HepG2 (cell line): ENCODE data around the gene DPP8. TPM values are rescaled to one million over a fixed set of nuclear protein-coding genes. Genes with fewer than 3 reads are reported as not detected.

ENCODE experiments used
- ATAC-seq: fragments of 200-7000 bp; cut with Tn5 transposase; 3 replicates; pipeline ENCODE4 v1.9.1; 2020; ENCODE audit warnings: mild to moderate bottlenecking, moderate library complexity
- BruUV-seq: library from RNA; stranded (reverse); fragments of 400-500 nt; replicated peaks from 2 replicates; lab custom pipeline; 2021; lab: Mats Ljungman, UMichigan
- CTCF ChIA-PET: fragments of 300-600 bp; formaldehyde crosslinking; extraction: SDS; loops from one replicate; lab custom pipeline; 2021; ENCODE audit warnings: low total read pairs, inconsistent platforms, low intra/inter-chr PET ratio; lab: Yijun Ruan, JAX
- POLR2A ChIA-PET: fragments of 350-600 bp; sonication (Branson Sonifier 250); formaldehyde crosslinking; loops from one replicate; lab custom pipeline; 2020; ENCODE audit warnings: antibody characterized with exemption, inconsistent platforms; lab: Yijun Ruan, JAX
- DNase-seq: peaks from one replicate; pipeline ENCODE4 v3.0.0-alpha.2; 2015; ENCODE audit warnings: low spot score
- FAIRE-seq: peaks from 3 replicates; lab custom pipeline; 2011; peaks lifted over from hg19 to GRCh38; lab: Jason Lieb, UNC
- H2AFZ ChIP-seq: one replicate; pipeline ENCODE4 v1.6.1; 2011; ENCODE audit warnings: low read length, inconsistent platforms
- H3K27ac ChIP-seq: fragments of 300-600 bp; 3 replicates; pipeline ENCODE4 v1.8.0; 2011; ENCODE audit warnings: mixed run types, mild to moderate bottlenecking, mixed read lengths, low read length, inconsistent platforms; ENCODE audit not compliant: insufficient read depth; ENCODE audit errors: extremely low read length
- H3K27me3 ChIP-seq, 2 experiments: fragments of 200-600 bp in 1 of 2; 2 replicates in 1 of 2; 3 replicates in 1 of 2; pipeline versions ENCODE4 v1.6.0 to v1.8.0; 2011; ENCODE audit warnings: low read length in 2 of 2, mild to moderate bottlenecking in 2 of 2, moderate library complexity in 2 of 2, inconsistent platforms in 1 of 2; ENCODE audit not compliant: insufficient read depth in 2 of 2, control insufficient read depth in 1 of 2
- H3K36me3 ChIP-seq, 2 experiments: fragments of 200-600 bp in 1 of 2; replicated peaks in 1 of 2; 2 replicates in 1 of 2; 3 replicates in 1 of 2; pipeline versions ENCODE4 v1.5.1 to v1.8.0; 2011; ENCODE audit warnings: low read length in 2 of 2, inconsistent platforms in 1 of 2; ENCODE audit not compliant: insufficient read depth in 2 of 2, control insufficient read depth in 1 of 2
- H3K4me1 ChIP-seq: 2 replicates; pipeline ENCODE4 v1.5.1; 2012; ENCODE audit warnings: low read length, inconsistent platforms; ENCODE audit not compliant: insufficient read depth
- H3K4me2 ChIP-seq: 2 replicates; pipeline ENCODE4 v1.6.0; 2011; ENCODE audit warnings: low read depth, low read length, inconsistent platforms
- H3K4me3 ChIP-seq, 3 experiments: fragments of 200-600 bp in 1 of 3; sonication (generic), shearing (Covaris generic) in 1 of 3; replicated peaks in 1 of 3; 2 replicates each; pipeline ENCODE4 v1.5.1; 2011 to 2016; ENCODE audit warnings: low read length in 3 of 3, inconsistent platforms in 2 of 3, low read depth in 2 of 3, mild to moderate bottlenecking in 2 of 3, control low read depth in 1 of 3, mixed read lengths in 1 of 3; ENCODE audit not compliant: insufficient read depth in 1 of 3
- H3K79me2 ChIP-seq: one replicate; pipeline ENCODE4 v1.6.1; 2011; ENCODE audit warnings: low read length, inconsistent platforms; ENCODE audit not compliant: insufficient read depth
- H3K9ac ChIP-seq: 2 replicates; pipeline ENCODE4 v1.6.0; 2011; ENCODE audit warnings: mild to moderate bottlenecking, low read depth, low read length, inconsistent platforms; ENCODE audit not compliant: insufficient read depth
- H3K9me3 ChIP-seq: 2 replicates; pipeline ENCODE4 v1.5.1; 2012; ENCODE audit warnings: mild to moderate bottlenecking, low read length
- H4K20me1 ChIP-seq: 2 replicates; pipeline ENCODE4 v1.6.0; 2011; ENCODE audit warnings: inconsistent platforms, mild to moderate bottlenecking, low read length, moderate library complexity; ENCODE audit not compliant: insufficient read depth
- ADNP ChIP-seq: sonication (generic); formaldehyde crosslinking; IDR thresholded peaks from 2 replicates; pipeline ENCODE4 v1.4.0; 2020; ENCODE audit warnings: missing genetic modification reagents
- CHD2 ChIP-seq: IDR thresholded peaks from 2 replicates; pipeline ENCODE4 v1.6.1; 2011; ENCODE audit warnings: low read depth, low read length, improper control_type of control experiment
- CSRNP1 ChIP-seq: sonication (generic); formaldehyde crosslinking; IDR thresholded peaks from 2 replicates; pipeline ENCODE4 v1.8.1; 2023; ENCODE audit warnings: mild to moderate bottlenecking, missing genetic modification reagents
- HNRNPLL ChIP-seq: fragments of 200-400 bp; formaldehyde crosslinking; IDR thresholded peaks from 2 replicates; pipeline ENCODE4 v1.6.1; 2017; ENCODE audit warnings: mild to moderate bottlenecking, low read depth, low read length; ENCODE audit not compliant: poor library complexity, severe bottlenecking
- MXI1 ChIP-seq: IDR thresholded peaks from 3 replicates; pipeline ENCODE4 v1.6.1; 2012; ENCODE audit warnings: low read depth, low read length, inconsistent platforms, borderline replicate concordance
- NFKB2 ChIP-seq: sonication (generic); formaldehyde crosslinking; IDR thresholded peaks from 2 replicates; pipeline ENCODE4 v1.4.0; 2020; ENCODE audit warnings: missing genetic modification reagents, borderline replicate concordance
- POGZ ChIP-seq: sonication (generic); formaldehyde crosslinking; IDR thresholded peaks from 2 replicates; pipeline ENCODE4 v1.4.0; 2020; ENCODE audit warnings: mild to moderate bottlenecking, missing genetic modification reagents
- SNAPC2 ChIP-seq: sonication (generic); formaldehyde crosslinking; IDR thresholded peaks from 2 replicates; pipeline ENCODE4 v1.8.1; 2022; ENCODE audit warnings: mild to moderate bottlenecking, missing genetic modification reagents
- TBL1XR1 ChIP-seq: fragments of 150-350 bp; IDR thresholded peaks from 2 replicates; pipeline ENCODE4 v1.6.1; 2014; ENCODE audit warnings: borderline replicate concordance, low read length; ENCODE audit not compliant: partially characterized antibody
- YY1 ChIP-seq: IDR thresholded peaks from 2 replicates; pipeline ENCODE4 v1.6.1; 2011; ENCODE audit warnings: low read length, low read depth, moderate library complexity, mild to moderate bottlenecking; ENCODE audit not compliant: insufficient read depth, insufficient replicate concordance
- ZHX1 ChIP-seq: sonication (generic); formaldehyde crosslinking; IDR thresholded peaks from 2 replicates; pipeline ENCODE4 v1.8.1; 2022; ENCODE audit warnings: low read depth, mild to moderate bottlenecking, missing genetic modification reagents
- ZNF232 ChIP-seq: sonication (generic); formaldehyde crosslinking; IDR thresholded peaks from 2 replicates; pipeline ENCODE4 v1.4.0; 2020; ENCODE audit warnings: missing genetic modification reagents, borderline replicate concordance
- ZNF44 ChIP-seq: sonication (generic); formaldehyde crosslinking; IDR thresholded peaks from 2 replicates; pipeline ENCODE4 v1.5.1; 2020; ENCODE audit warnings: mild to moderate bottlenecking, missing genetic modification reagents
- ZNF451 ChIP-seq: sonication (generic); formaldehyde crosslinking; IDR thresholded peaks from 2 replicates; pipeline ENCODE4 v1.5.0; 2020; ENCODE audit warnings: mild to moderate bottlenecking, missing genetic modification reagents
- ZNF780A ChIP-seq: sonication (generic); formaldehyde crosslinking; IDR thresholded peaks from 2 replicates; pipeline ENCODE4 v1.8.0; 2022; ENCODE audit warnings: mild to moderate bottlenecking, missing genetic modification reagents, moderate library complexity
- WGBS: methylation state at CpG from one replicate; pipeline ENCODE4 v1.1.6; 2017; ENCODE audit warnings: low lambda C conversion rate; 5-methylcytosine and 5-hydroxymethylcytosine counted together
- in situ Hi-C: cut with HindIII; loops from 2 replicates; pipeline ENCODE4 v1.10.0; 2017; ENCODE audit warnings: low pct_unique_long_range_greater_than_20kb; ENCODE audit not compliant: extremely low pct_ligation_motif_present
- intact Hi-C: fragments of 100-400 bp; cut with micrococcal nuclease; formaldehyde crosslinking; loops from one replicate; pipeline ENCODE4 v1.10.0; 2022; ENCODE audit not compliant: unreplicated experiment
- polyA plus RNA-seq, 8 experiments: library from polyadenylated mRNA; depleted of rRNA in 3 of 8; stranded (reverse) in 7 of 8; unstranded in 1 of 8; fragments of >200 nt; fragmentation: Illumina TruSeq in 4 of 8; extraction: Trizol in 4 of 8; gene quantifications; 2 replicates each; pipeline versions ENCODE4 v1.2.1 to v1.2.3, GENCODE V29; 2011 to 2016; ENCODE audit warnings: low read depth in 4 of 8, missing spikeins in 1 of 8, mixed read lengths in 1 of 8; ENCODE audit not compliant: insufficient read depth in 1 of 8
- total RNA-seq, 5 experiments: library from RNA; depleted of rRNA; stranded (reverse); fragments of >200 nt; fragmentation: Illumina TruSeq; extraction: Trizol; gene quantifications; 2 replicates each; pipeline ENCODE4 v1.2.3, GENCODE V29; 2016; ENCODE audit warnings: low read depth in 1 of 5
- TF ChIP-seq, protein P1 (sequence below): IDR thresholded peaks from 2 replicates; pipeline ENCODE4 v1.6.1; 2016; ENCODE audit warnings: low read depth, missing genetic modification reagents, missing compliant biosample characterization

The DPP8 gene
- total and polyA plus RNA-seq, 2 of the 13 experiments (the other 11 are each of a cell fraction or from before 2014, with no cell fraction given): 18.0 to 26.3 TPM

DNA sequence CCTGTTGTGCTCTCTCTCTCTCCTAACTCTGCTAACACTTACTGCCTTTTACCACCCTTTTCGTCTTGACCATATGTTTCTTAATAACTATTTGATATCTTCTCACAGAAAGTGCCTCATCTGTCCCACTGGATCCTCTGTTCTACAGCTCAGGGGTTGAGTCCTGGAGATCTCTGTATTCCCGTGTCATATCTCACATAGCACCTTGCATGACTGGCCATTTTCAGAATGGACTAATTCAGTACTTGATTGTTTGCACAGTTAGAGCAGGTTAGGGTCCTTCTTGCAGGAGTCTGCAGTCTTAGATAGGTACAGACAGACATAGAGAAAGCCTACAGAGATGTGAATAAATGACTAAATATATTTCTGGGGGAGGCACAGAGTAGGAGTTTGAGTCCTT lies 33.7 kb upstream of the DPP8 start:
- no peak for ATAC-seq
- Histone ChIP-seq H3K4me2 (no peak overlapping the region), H3K4me1 (peaks cover 35% of the 10 kb centered on the region), H3K9me3 (no peaks in the 10 kb centered on the region), H3K9ac (no peak overlapping the region), H3K27me3 (no peaks in the 10 kb centered on the region), H3K27ac (no peak overlapping the region), H2AFZ (no peak overlapping the region), H3K4me3 (no peak overlapping the region), H3K36me3 (peaks cover 11 to 27% of the 10 kb centered on the region in 2 experiments; a peak in 4 of 5 replicates), H4K20me1 (peaks cover 9% of the 10 kb centered on the region), H3K79me2 (peaks cover 66% of the 10 kb centered on the region)
- ChIA-PET CTCF (no interaction called here), POLR2A (no interaction called here)
- in situ Hi-C loops: no loop called here
- no TSS peak for BruUV-seq
- intact Hi-C loops: no loop called here
- 81% methylated on average over 2 of the region's 2 CpGs for WGBS
- DNase-seq: no peak
- no peak for FAIRE-seq
- TF ChIP-seq ADNP (CRISPR knock-in tag): no peak
- TF ChIP-seq TBL1XR1: no peak
- no peak for TF ChIP-seq ZNF780A (CRISPR knock-in tag)
- TF ChIP-seq SNAPC2 (CRISPR knock-in tag): no peak
- TF ChIP-seq MXI1: no peak
- no peak for TF ChIP-seq YY1
- TF ChIP-seq HNRNPLL: no peak
- no peak for TF ChIP-seq POGZ
- no peak for TF ChIP-seq CSRNP1 (CRISPR knock-in tag)
- no peak for TF ChIP-seq CHD2
- no peak for TF ChIP-seq ZNF232 (CRISPR knock-in tag)
- TF ChIP-seq ZNF44: no peak
- no peak for TF ChIP-seq NFKB2 (CRISPR knock-in tag)
- TF ChIP-seq, protein P1, sequence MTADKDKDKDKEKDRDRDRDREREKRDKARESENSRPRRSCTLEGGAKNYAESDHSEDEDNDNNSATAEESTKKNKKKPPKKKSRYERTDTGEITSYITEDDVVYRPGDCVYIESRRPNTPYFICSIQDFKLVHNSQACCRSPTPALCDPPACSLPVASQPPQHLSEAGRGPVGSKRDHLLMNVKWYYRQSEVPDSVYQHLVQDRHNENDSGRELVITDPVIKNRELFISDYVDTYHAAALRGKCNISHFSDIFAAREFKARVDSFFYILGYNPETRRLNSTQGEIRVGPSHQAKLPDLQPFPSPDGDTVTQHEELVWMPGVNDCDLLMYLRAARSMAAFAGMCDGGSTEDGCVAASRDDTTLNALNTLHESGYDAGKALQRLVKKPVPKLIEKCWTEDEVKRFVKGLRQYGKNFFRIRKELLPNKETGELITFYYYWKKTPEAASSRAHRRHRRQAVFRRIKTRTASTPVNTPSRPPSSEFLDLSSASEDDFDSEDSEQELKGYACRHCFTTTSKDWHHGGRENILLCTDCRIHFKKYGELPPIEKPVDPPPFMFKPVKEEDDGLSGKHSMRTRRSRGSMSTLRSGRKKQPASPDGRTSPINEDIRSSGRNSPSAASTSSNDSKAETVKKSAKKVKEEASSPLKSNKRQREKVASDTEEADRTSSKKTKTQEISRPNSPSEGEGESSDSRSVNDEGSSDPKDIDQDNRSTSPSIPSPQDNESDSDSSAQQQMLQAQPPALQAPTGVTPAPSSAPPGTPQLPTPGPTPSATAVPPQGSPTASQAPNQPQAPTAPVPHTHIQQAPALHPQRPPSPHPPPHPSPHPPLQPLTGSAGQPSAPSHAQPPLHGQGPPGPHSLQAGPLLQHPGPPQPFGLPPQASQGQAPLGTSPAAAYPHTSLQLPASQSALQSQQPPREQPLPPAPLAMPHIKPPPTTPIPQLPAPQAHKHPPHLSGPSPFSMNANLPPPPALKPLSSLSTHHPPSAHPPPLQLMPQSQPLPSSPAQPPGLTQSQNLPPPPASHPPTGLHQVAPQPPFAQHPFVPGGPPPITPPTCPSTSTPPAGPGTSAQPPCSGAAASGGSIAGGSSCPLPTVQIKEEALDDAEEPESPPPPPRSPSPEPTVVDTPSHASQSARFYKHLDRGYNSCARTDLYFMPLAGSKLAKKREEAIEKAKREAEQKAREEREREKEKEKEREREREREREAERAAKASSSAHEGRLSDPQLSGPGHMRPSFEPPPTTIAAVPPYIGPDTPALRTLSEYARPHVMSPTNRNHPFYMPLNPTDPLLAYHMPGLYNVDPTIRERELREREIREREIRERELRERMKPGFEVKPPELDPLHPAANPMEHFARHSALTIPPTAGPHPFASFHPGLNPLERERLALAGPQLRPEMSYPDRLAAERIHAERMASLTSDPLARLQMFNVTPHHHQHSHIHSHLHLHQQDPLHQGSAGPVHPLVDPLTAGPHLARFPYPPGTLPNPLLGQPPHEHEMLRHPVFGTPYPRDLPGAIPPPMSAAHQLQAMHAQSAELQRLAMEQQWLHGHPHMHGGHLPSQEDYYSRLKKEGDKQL (CRISPR knock-in tag): no peak
- no peak for TF ChIP-seq ZNF451 (CRISPR knock-in tag)
- TF ChIP-seq ZHX1 (CRISPR knock-in tag): no peak
